HG03571 (cell line): ENCODE results near the gene ANKRD11.
A peak's percentile ranks its signal among the peaks of the same experiment; 100 is the strongest.
"Not testable (repeated sequence)": the region's sequence is repeated elsewhere in the genome, so short reads cannot be mapped to it uniquely, and the experiment has no call there.

Source experiments
- ATAC-seq: cut with Tn5 transposase; IDR thresholded peaks from one replicate; pipeline ENCODE4 v1.9.1; 2021; ENCODE audit not compliant: unreplicated experiment

ANKRD11 gene

GRCh38 chr16:89248196-89248982 lies 242.0 kb downstream of the ANKRD11 start:
- ATAC-seq: no peak

- ATAC-seq: not testable (repeated sequence)
Observed at GRCh38 chr16:89247734-89248075, 242.7 kb downstream of the ANKRD11 start.

GRCh38 chr16:89246903-89247733 lies 243.2 kb downstream of the ANKRD11 start:
- peak; percentile 52 for ATAC-seq

GRCh38 chr16:89246383-89246902 lies 243.9 kb downstream of the ANKRD11 start:
- no peak for ATAC-seq

- ATAC-seq: no peak
Observed at GRCh38 chr16:89244754-89245153, 245.6 kb downstream of the ANKRD11 start.

- ATAC-seq: not testable (repeated sequence)
Observed at GRCh38 chr16:89244264-89244663, 246.1 kb downstream of the ANKRD11 start.

GRCh38 chr16:89243664-89244063 lies 246.7 kb downstream of the ANKRD11 start:
- ATAC-seq: no peak

- no peak for ATAC-seq
Observed at GRCh38 chr16:89242795-89243200, 247.6 kb downstream of the ANKRD11 start.

GRCh38 chr16:89241187-89242007 lies 249.0 kb downstream of the ANKRD11 start:
- peak; percentile 69 for ATAC-seq

GRCh38 chr16:89237733-89238132 lies 252.6 kb downstream of the ANKRD11 start:
- ATAC-seq: no peak

GRCh38 chr16:89233678-89234490 lies 256.5 kb downstream of the ANKRD11 start:
- ATAC-seq: no peak

GRCh38 chr16:89232107-89232506 lies 258.3 kb downstream of the ANKRD11 start:
- ATAC-seq: no peak

- no peak for ATAC-seq
Observed at GRCh38 chr16:89230255-89230654, 260.1 kb downstream of the ANKRD11 start.

- ATAC-seq: no peak
Observed at GRCh38 chr16:89224665-89225064, 265.7 kb downstream of the ANKRD11 start.

GRCh38 chr16:89222931-89223330 lies 267.4 kb downstream of the ANKRD11 start:
- ATAC-seq: no peak

GRCh38 chr16:89221604-89222003 lies 268.8 kb downstream of the ANKRD11 start:
- ATAC-seq: no peak

- no peak for ATAC-seq
Observed at GRCh38 chr16:89219365-89219764, 271.0 kb downstream of the ANKRD11 start.
